ENCODE measurements around the gene NUMA1. TPM values are rescaled to one million over a fixed set of nuclear protein-coding genes. Genes with fewer than 3 reads are reported as not detected.

NUMA1 gene
- total and polyA plus RNA-seq, 2 experiments from 2014 or later, result 33.2 to 104 TPM

- Mint-ChIP-seq H3K4me3 (no peak overlapping the region), H3K27me3 (ENCODE audit: insufficient read depth, low read depth, poor library complexity) (peaks cover 4% of the 10 kb centered on the region), H3K36me3 (ENCODE audit: low read depth) (peaks cover 6% of the 10 kb centered on the region; the same call in 2 of the 3 replicates), H3K9me3 (no peaks in the 10 kb centered on the region), H3K27ac (peak overlapping the region; percentile 91), H3K4me1 (peaks cover 13% of the 10 kb centered on the region; the same call in 2 of the 3 replicates)
- Histone ChIP-seq H2AFZ (no peak overlapping the region), H3F3A (replicated peaks; ENCODE audit: low read depth) (no peaks in the 10 kb centered on the region), H3K4me2 (no peak overlapping the region), H3K27ac (ENCODE audit: low read depth) (peak overlapping the region; percentile 67; the same call in 1 of the 2 replicates), H3K9me2 (ENCODE audit: insufficient read depth) (no peaks in the 10 kb centered on the region), H3K4me1 (ENCODE audit: insufficient read depth) (no peaks in the 10 kb centered on the region), H3K36me3 (ENCODE audit: insufficient read depth) (no peaks in the 10 kb centered on the region; the same call in 1 of the 2 replicates), H3K79me2 (replicated peaks; ENCODE audit: insufficient read depth) (peaks cover 51% of the 10 kb centered on the region), H3K27me3 (ENCODE audit: insufficient read depth) (no peaks in the 10 kb centered on the region), H3K4me3 (no peak overlapping the region), H4K20me1 (replicated peaks; ENCODE audit: insufficient read depth) (peaks cover 16% of the 10 kb centered on the region)
- TF ChIP-seq EZH2 (IDR thresholded peaks at IDR 0.05; ENCODE audit: low read depth, unreplicated experiment), result no peak
- TF ChIP-seq ETS1 (IDR thresholded peaks at IDR 0.05), result no peak
- no peak for TF ChIP-seq REST (IDR thresholded peaks at IDR 0.05; ENCODE audit: unreplicated experiment)
- no peak for TF ChIP-seq ZNF462 (CRISPR knock-in tag; IDR thresholded peaks at IDR 0.05)
- peak; percentile 79 for ATAC-seq
- DNase-seq (ENCODE audit: low spot score), result no peak
These were observed 31.4 kb downstream of the NUMA1 start for GRCh38 chr11:72048766-72049460.
